OCI-LY3 (cell line): ENCODE measurements around the gene AOAH.
"Not testable (repeated sequence)": the region's sequence is repeated elsewhere in the genome, so short reads cannot be mapped to it uniquely, and the experiment has no call there.

Experiments
- EZH2phosphoT487 ChIP-seq: fragments of 200-600 bp; shearing (Covaris generic); IDR thresholded peaks from 2 replicates; pipeline ENCODE4 v1.6.1; 2018; ENCODE audit warnings: antibody characterized with exemption, mixed run types, low read depth
- TF ChIP-seq, protein P1 (sequence below): fragments of 200-600, 300-600 bp; sonication (generic); IDR thresholded peaks from 2 replicates; pipeline ENCODE4 v1.5.1; 2014; ENCODE audit warnings: antibody characterized with exemption, low read length, low read depth

DNA sequence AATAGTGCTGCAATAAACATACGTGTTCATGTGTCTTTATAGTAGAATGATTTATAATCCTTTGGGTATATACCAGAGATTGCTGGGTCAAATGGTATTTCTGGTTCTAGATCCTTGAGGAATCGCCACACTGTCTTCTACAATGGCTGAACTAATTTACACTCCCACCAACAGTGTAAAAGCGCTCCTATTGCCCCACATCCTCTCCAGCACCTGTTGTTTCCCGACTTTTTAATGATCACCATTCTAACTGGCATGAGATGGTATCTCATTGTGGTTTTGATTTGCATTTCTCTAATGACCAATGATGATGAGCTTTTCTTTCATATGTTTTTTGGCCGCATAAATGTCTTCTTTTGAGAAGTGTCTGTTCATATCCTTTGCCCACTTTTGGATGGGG is 235.6 kb downstream of the AOAH start:
- TF ChIP-seq, protein P1, sequence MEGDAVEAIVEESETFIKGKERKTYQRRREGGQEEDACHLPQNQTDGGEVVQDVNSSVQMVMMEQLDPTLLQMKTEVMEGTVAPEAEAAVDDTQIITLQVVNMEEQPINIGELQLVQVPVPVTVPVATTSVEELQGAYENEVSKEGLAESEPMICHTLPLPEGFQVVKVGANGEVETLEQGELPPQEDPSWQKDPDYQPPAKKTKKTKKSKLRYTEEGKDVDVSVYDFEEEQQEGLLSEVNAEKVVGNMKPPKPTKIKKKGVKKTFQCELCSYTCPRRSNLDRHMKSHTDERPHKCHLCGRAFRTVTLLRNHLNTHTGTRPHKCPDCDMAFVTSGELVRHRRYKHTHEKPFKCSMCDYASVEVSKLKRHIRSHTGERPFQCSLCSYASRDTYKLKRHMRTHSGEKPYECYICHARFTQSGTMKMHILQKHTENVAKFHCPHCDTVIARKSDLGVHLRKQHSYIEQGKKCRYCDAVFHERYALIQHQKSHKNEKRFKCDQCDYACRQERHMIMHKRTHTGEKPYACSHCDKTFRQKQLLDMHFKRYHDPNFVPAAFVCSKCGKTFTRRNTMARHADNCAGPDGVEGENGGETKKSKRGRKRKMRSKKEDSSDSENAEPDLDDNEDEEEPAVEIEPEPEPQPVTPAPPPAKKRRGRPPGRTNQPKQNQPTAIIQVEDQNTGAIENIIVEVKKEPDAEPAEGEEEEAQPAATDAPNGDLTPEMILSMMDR = not testable (repeated sequence)
- TF ChIP-seq EZH2phosphoT487 = not testable (repeated sequence)
